Large intestine (tissue), 3 donors: ENCODE results near the gene PRKD1. TPM values are rescaled to one million over a fixed set of nuclear protein-coding genes. Genes with fewer than 3 reads are reported as not detected.
A peak's percentile ranks its signal among the peaks of the same experiment; 100 is the strongest.
"Not testable (repeated sequence)": the region's sequence is repeated elsewhere in the genome, so short reads cannot be mapped to it uniquely, and the experiment has no call there.

Experiments
- DNase-seq, 2 donors: peaks; one replicate each; pipeline versions ENCODE4 v3.0.0 to v3.0.0-alpha.2; 2013
- H3K27ac ChIP-seq: one replicate; pipeline ENCODE4 v1.5.1; 2013; ENCODE audit warnings: low read length
- H3K27me3 ChIP-seq: 2 replicates; pipeline ENCODE4 v1.6.1; 2013; ENCODE audit warnings: low read length; ENCODE audit not compliant: control insufficient read depth, insufficient read depth
- H3K36me3 ChIP-seq: 2 replicates; pipeline ENCODE4 v1.6.1; 2013; ENCODE audit warnings: low read length; ENCODE audit not compliant: control insufficient read depth, insufficient read depth
- H3K4me1 ChIP-seq: one replicate; pipeline ENCODE4 v1.6.1; 2013; ENCODE audit warnings: low read length; ENCODE audit not compliant: control insufficient read depth, insufficient read depth
- H3K4me3 ChIP-seq: one replicate; pipeline ENCODE4 v1.5.1; 2013; ENCODE audit warnings: low read length
- H3K9me3 ChIP-seq: one replicate; pipeline ENCODE4 v1.6.1; 2013; ENCODE audit warnings: mild to moderate bottlenecking, low read depth, low read length, moderate library complexity; ENCODE audit not compliant: control insufficient read depth
- WGBS: methylation state at CpG from one replicate; pipeline ENCODE4 v1.1.5; 2013; ENCODE audit warnings: low lambda C conversion rate; ENCODE audit not compliant: insufficient coverage; 5-methylcytosine and 5-hydroxymethylcytosine counted together
- polyA plus RNA-seq: library from polyadenylated mRNA; unstranded; fragments of 120-200 nt; gene quantifications from one replicate; pipeline ENCODE4 v1.2.1, GENCODE V29; 2013

PRKD1 gene
- polyA plus RNA-seq, 1 donor = 18.6 TPM

DNA sequence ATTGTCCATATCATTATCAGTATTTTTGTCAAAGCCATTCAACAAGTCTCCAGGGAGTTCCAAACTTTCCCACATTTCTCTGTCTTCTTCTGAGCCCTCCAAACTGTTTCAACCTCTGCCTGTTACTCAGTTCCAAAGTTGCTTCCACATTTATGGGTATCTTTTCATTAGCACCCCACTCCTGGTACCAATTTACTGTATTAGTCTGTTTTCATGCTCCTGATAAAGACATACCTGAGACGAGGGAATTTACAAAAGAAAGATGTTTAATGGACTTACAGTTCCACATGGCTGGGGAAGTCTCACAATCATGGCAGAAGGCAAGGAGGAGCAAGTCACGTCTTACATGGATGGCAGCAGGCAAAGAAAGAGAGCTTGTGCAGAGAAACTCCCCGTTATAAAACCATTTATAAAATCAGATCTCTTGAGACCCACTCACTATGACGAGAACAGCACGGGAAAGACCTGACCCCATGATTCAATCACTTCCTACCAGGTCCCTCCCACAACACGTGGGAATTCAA is 87.2 kb downstream of the PRKD1 start:
- not testable (repeated sequence) for H3K27me3 ChIP-seq, H3K27ac ChIP-seq, H3K4me1 ChIP-seq, H3K36me3 ChIP-seq, DNase-seq, H3K4me3 ChIP-seq
- peaks cover 24% of the 10 kb centered on the region for H3K9me3 ChIP-seq
- WGBS = 100% methylated on average over 1 of the region's 6 CpGs

DNA sequence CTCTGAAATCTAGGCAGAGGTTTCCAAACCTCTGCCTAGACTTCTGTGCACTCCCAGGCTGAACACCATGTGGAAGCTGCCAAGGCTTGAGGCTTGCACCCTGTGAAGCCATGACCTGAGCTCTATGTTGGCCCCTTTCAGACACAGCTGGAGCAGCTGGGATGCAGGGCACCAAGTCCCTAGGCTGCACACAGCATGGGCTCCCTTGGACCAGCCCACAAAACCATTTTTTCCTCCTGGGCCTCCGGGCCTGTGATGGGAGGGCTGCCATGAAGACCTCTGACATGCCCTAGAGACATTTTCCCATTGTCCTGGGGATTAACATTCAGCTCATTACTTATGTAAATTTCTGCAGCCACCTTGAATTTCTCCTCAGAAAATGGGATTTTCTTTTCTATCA is 88.0 kb downstream of the PRKD1 start:
- not testable (repeated sequence) for H3K36me3 ChIP-seq, H3K4me1 ChIP-seq, H3K4me3 ChIP-seq, DNase-seq, H3K27ac ChIP-seq, H3K27me3 ChIP-seq
- peaks cover 24% of the 10 kb centered on the region for H3K9me3 ChIP-seq
- no CpG with 5 or more reads among the region's 1 CpG for WGBS

DNA sequence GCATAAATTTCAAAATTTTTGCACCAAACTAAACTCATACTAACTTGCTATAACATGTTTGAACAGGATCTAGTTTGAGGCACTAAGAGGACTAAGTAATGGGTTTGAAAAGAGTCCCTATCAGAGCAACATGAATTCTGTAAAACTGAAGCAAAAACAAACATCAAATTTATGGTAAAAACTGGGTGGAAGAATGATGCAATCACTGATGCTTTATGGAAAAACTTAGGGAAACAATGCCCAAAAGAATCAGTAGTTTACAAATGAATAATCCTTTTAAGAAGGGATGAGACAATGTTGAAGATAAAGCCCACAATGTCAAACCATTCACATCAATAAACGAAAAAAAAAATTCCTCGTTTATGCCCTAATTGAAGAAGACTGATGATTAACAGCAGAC is 88.9 kb downstream of the PRKD1 start:
- Histone ChIP-seq H3K36me3 (no peaks in the 10 kb centered on the region), H3K27ac (no peak overlapping the region), H3K4me3 (no peak overlapping the region), H3K4me1 (no peaks in the 10 kb centered on the region), H3K27me3 (no peaks in the 10 kb centered on the region), H3K9me3 (peaks cover 24% of the 10 kb centered on the region)
- DNase-seq = no peak
- WGBS = no CpG with 5 or more reads among the region's 2 CpGs

DNA sequence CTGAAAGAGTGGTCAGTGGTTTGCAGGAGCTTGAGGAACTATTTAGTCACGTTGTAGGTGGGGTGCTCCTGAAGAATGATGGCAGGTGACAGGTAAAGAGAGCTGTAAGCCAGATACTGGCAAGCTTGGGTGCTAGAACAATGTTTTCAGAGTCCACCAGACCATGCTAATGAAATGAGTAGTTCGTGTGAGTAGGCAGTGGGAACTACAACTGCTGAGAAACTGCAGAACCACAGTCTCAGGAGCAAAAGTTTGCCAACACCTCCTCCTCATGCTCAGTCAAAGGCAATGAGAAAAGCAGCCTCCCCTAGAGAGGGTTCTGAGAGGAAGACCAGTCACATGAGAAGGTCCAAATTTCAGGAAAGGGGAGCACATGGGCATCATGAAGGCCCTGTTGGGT is 91.3 kb downstream of the PRKD1 start:
- no peaks in the 10 kb centered on the region for H3K27me3 ChIP-seq
- no peak for DNase-seq
- peaks cover 21% of the 10 kb centered on the region for H3K9me3 ChIP-seq
- no peaks in the 10 kb centered on the region for H3K36me3 ChIP-seq
- no peak overlapping the region for H3K4me3 ChIP-seq
- WGBS = no CpG with 5 or more reads among the region's 2 CpGs
- no peak overlapping the region for H3K27ac ChIP-seq
- H3K4me1 ChIP-seq = no peaks in the 10 kb centered on the region

DNA sequence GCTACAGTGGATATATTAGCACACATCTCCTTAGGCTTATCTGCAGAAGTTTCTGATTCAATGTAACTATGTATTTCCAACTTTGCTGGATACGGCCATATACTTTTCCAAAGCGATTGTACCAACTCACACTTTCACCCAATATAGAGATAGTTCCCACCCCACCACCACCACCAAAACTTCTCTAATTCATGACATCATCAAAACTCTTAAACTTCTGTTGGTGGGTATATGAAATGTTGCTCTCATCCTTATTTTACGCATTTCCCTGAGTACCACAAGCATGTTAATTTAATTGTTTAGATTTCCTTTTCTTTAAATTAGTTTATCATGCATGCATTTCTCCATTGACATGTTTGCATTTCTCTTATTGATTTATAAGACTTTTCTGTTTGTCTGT is 95.6 kb downstream of the PRKD1 start:
- no peak for DNase-seq
- H3K36me3 ChIP-seq = no peaks in the 10 kb centered on the region
- H3K4me3 ChIP-seq = no peak overlapping the region
- WGBS = 94% methylated on average over 3 of the region's 3 CpGs
- no peak overlapping the region for H3K27ac ChIP-seq
- no peaks in the 10 kb centered on the region for H3K27me3 ChIP-seq
- H3K4me1 ChIP-seq = no peaks in the 10 kb centered on the region
- no peaks in the 10 kb centered on the region for H3K9me3 ChIP-seq

DNA sequence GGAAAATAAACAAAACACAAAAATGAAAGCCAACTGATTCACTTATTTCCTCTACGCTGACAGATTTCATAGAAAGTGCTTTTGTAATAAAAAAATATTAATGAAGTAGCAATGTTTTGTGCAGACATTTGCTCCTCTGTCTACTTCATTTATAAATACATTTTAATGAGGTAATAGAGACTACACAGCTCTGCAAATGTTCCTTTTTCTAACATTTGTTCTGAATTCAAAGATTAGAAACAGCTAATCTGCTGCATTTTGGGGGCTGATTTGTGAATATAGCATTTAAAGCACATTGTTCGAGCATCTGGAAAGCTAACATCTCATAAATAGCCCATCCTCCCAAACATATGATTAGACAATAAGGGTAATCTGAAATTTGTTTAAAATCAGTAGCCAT is 97.8 kb downstream of the PRKD1 start:
- no peaks in the 10 kb centered on the region for H3K27me3 ChIP-seq
- H3K36me3 ChIP-seq = no peaks in the 10 kb centered on the region
- 100% methylated on average over 1 of the region's 2 CpGs for WGBS
- DNase-seq = no peak
- H3K4me3 ChIP-seq = no peak overlapping the region
- no peaks in the 10 kb centered on the region for H3K4me1 ChIP-seq
- no peak overlapping the region for H3K27ac ChIP-seq
- no peaks in the 10 kb centered on the region for H3K9me3 ChIP-seq

DNA sequence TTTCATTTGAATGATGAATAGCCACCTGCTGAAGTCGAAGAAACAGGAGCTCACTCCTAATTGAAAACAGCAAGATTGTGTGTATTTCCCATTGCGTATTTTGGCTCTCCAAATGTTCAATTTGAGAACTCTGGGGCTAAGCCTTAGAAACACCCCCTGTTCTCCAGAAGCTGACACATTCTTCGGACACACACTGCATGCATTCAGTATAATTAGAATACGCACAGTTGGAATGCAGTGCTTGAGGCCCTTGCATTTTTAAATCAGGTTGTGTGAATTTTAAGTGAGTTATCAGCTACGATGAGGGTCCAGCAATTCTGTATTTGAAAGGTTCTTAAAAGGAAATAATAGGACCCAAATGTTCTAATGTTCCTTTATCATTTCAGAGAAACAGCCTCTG is 103.8 kb downstream of the PRKD1 start:
- DNase-seq = no peak
- no peaks in the 10 kb centered on the region for H3K9me3 ChIP-seq
- H3K27me3 ChIP-seq = no peaks in the 10 kb centered on the region
- H3K36me3 ChIP-seq = no peaks in the 10 kb centered on the region
- H3K4me1 ChIP-seq = no peaks in the 10 kb centered on the region
- no peak overlapping the region for H3K4me3 ChIP-seq
- 92% methylated on average over 2 of the region's 5 CpGs for WGBS
- H3K27ac ChIP-seq = no peak overlapping the region

DNA sequence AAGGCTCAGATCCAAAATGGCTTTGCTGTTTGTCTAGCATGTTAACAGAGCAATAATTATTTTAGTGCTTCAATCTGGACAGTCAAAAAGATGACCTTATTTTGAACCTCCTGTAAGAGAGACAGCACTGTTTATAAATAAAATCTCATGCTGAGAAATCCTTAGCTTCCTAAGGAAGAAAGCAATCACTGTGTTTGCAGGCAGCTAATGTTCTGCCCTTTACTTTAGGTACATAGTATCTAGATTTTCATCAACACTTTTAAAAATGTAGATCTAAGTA is 105.3 kb downstream of the PRKD1 start:
- H3K36me3 ChIP-seq = no peaks in the 10 kb centered on the region
- DNase-seq = no peak
- H3K27ac ChIP-seq = no peak overlapping the region
- H3K4me1 ChIP-seq = no peaks in the 10 kb centered on the region
- H3K27me3 ChIP-seq = no peaks in the 10 kb centered on the region
- H3K4me3 ChIP-seq = no peak overlapping the region
- no peaks in the 10 kb centered on the region for H3K9me3 ChIP-seq

DNA sequence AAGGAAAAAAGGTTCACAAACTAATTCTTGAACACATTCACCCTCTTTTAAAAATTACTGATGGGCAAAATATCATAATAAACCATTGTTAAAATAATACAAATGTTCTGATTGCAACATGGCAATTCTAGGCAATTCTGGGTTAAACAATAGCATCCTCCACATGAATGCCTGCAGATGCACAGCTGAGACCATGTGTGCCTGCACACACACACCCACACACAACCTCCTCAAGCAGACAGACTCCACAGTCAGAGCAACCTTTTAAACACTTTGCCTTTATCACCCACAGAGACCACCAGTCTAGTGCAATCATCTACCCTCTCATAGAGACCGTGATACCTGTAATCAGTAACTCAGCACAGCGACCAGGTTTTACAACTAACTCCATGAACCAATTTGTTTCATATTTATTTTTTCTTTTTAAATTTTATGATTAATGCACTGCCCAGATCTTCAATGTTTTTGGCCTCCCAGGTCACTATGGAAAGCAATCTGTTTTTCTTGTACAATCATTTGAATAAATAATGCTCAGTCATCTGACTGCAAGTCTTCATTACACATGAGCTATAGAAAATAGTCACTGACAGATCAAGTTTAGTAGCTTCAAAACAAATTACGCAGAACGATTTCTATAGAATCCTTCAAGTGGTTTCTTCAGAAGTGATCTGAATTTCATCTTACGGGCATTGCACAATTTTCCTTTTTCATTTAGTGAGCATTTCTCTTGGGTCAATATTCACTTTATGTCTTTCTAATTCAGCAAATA is 105.8 kb downstream of the PRKD1 start:
- peak in 1 of 2 donors; percentile 7 for DNase-seq
- WGBS = 67% methylated on average over 2 of the region's 5 CpGs
- H3K4me1 ChIP-seq = no peaks in the 10 kb centered on the region
- no peaks in the 10 kb centered on the region for H3K27me3 ChIP-seq
- no peak overlapping the region for H3K4me3 ChIP-seq
- H3K36me3 ChIP-seq = no peaks in the 10 kb centered on the region
- H3K27ac ChIP-seq = no peak overlapping the region
- no peaks in the 10 kb centered on the region for H3K9me3 ChIP-seq

DNA sequence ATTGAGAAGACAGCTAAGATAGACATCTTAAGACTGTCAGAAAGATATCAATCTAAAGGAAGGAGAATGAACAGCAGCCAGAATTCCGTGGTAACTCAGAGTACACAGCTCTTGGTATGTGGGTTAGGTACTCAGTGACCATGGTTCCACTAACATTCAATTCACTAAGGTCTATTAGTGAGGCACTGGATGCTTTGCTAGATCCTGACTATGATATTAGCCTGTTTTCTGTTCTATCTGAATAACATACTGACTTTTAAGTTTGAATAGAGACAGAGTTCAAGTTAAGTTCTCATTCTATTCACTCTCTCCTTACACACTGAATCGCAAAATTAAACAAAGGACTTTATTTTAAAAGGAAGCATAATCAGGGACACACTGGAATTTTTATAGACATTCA is 106.4 kb downstream of the PRKD1 start:
- Histone ChIP-seq H3K27me3 (no peaks in the 10 kb centered on the region), H3K4me3 (no peak overlapping the region), H3K4me1 (no peaks in the 10 kb centered on the region), H3K27ac (no peak overlapping the region), H3K9me3 (no peaks in the 10 kb centered on the region), H3K36me3 (no peaks in the 10 kb centered on the region)
- WGBS = 88% methylated on average over 1 of the region's 2 CpGs
- no peak for DNase-seq

DNA sequence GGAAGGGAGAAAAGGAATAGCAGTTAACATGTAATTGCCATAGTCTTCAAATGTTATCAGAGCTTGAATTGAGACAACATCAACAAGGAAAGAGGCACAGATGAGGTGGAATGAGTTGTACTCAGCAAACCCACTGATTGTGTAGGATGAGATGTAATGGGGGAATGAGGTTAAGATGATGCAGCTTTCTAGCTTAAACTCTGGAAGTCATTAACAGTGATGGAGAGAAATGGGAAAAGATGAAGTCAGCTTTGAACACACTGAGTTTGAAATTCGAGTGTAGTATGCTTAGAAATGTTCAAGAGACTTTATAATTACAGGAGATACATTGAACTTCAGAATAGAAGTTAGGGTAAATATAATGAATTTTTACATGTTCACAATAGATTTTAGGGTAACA is 106.9 kb downstream of the PRKD1 start:
- H3K27me3 ChIP-seq = no peaks in the 10 kb centered on the region
- DNase-seq = no peak
- H3K4me3 ChIP-seq = no peak overlapping the region
- H3K4me1 ChIP-seq = no peaks in the 10 kb centered on the region
- H3K36me3 ChIP-seq = no peaks in the 10 kb centered on the region
- 100% methylated on average over 1 of the region's 1 CpG for WGBS
- H3K9me3 ChIP-seq = no peaks in the 10 kb centered on the region
- H3K27ac ChIP-seq = no peak overlapping the region
